ENCODE measurements around the gene IKZF2. TPM values are rescaled to one million over a fixed set of nuclear protein-coding genes. Genes with fewer than 3 reads are reported as not detected.

IKZF2 gene
- polyA plus RNA-seq, 1 experiment: 7.1 TPM

DNA sequence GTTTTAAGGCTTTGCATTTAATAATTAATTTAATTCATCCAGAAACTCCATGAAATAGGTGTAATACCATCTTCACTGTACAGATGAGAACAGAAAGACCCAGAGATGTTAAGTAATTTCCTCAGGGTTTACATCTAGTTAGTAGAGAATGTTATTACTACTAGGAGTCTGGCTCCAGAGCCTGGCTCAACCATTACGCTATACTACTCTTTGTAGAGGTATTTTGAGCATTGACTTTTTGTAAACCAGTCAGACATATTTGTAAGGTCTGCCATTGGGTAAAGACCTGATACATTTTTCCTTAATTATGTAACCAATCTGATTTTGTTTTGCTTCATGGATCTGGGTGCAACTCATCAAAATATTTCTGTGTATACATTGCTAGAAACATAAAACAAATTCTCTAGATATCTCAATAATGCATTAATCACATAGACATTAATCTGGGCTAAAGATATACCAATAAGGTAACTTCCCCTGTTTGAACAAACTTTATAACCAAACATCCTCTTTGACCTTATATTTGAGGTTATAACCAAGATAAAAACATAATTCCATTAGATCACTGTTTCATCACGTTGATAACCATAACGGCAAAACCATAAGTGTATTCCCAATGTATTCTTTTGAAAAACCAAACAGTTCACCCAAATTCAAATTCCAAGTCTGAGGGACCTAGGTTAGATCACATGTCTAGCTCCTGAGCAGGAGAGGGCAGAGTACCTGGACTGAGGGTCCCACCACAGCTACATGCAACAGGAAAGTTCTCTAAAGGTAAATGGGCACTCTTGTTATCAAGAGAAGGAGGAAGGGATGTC is 135.0 kb downstream of the IKZF2 start:
- Histone ChIP-seq H3K27ac (ENCODE audit: low read depth, low read length) (no peak overlapping the region), H3K4me3 (ENCODE audit: low read depth, low read length) (no peak overlapping the region), H3K27me3 (ENCODE audit: control insufficient read depth, insufficient read depth, low read length) (no peaks in the 10 kb centered on the region), H3K9me3 (ENCODE audit: control insufficient read depth, insufficient read depth, low read length) (no peaks in the 10 kb centered on the region)
- ChIA-PET POLR2A (no interaction called here), CTCF (interaction anchor here (0.9 kb wide), 1 partner anchor 238 kb away, joined by 3 read pairs; no protein-coding TSS in a partner anchor)
- TF ChIP-seq, protein P1, sequence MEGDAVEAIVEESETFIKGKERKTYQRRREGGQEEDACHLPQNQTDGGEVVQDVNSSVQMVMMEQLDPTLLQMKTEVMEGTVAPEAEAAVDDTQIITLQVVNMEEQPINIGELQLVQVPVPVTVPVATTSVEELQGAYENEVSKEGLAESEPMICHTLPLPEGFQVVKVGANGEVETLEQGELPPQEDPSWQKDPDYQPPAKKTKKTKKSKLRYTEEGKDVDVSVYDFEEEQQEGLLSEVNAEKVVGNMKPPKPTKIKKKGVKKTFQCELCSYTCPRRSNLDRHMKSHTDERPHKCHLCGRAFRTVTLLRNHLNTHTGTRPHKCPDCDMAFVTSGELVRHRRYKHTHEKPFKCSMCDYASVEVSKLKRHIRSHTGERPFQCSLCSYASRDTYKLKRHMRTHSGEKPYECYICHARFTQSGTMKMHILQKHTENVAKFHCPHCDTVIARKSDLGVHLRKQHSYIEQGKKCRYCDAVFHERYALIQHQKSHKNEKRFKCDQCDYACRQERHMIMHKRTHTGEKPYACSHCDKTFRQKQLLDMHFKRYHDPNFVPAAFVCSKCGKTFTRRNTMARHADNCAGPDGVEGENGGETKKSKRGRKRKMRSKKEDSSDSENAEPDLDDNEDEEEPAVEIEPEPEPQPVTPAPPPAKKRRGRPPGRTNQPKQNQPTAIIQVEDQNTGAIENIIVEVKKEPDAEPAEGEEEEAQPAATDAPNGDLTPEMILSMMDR (IDR thresholded peaks at IDR 0.05; ENCODE audit: low read depth, low read length): no peak
- no peak for DNase-seq (ENCODE audit: low read depth, low spot score)

DNA sequence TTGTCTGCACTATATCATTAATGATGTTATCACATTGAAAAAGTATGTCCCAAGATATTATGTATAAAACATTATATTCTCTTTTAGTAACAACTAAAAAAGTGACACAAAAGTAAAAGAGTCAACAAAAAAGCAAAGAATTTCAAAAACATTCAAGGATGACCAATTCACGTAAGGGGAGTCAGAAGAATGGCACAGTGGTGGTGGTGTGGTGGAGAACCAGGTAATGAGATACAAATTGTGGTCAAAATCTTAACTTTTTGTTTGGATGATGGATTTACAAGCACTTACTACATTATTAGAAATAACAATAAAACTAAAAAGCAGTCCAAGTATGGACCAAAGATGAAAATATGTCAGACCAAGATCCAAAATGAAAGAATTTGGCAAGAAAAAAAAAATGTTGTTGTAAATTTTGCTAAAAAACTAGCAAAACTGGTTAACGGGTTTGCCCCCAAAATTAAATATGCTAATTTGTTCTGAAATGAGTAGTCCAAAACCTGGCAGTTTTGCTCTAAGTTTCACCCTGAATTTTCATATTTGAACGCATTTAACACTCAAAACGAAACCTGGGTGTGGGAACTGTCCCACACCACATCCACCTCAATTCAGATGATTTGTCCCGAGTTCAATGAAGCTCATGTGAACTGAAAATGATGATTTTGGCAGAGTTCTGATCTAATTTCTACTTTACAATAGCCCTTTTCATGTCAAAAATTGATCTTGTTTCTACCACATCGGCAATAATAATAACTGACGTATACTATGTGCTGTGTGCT is 135.8 kb downstream of the IKZF2 start:
- TF ChIP-seq, protein P1 (IDR thresholded peaks at IDR 0.05; ENCODE audit: low read depth, low read length): no peak
- no peaks in the 10 kb centered on the region for H3K27me3 ChIP-seq (ENCODE audit: control insufficient read depth, insufficient read depth, low read length)
- POLR2A ChIA-PET: no interaction called here
- CTCF ChIA-PET: no interaction called here
- no peak overlapping the region for H3K27ac ChIP-seq (ENCODE audit: low read depth, low read length)
- no peak for DNase-seq (ENCODE audit: low read depth, low spot score)
- no peaks in the 10 kb centered on the region for H3K9me3 ChIP-seq (ENCODE audit: control insufficient read depth, insufficient read depth, low read length)
- H3K4me3 ChIP-seq (ENCODE audit: low read depth, low read length): no peak overlapping the region

DNA sequence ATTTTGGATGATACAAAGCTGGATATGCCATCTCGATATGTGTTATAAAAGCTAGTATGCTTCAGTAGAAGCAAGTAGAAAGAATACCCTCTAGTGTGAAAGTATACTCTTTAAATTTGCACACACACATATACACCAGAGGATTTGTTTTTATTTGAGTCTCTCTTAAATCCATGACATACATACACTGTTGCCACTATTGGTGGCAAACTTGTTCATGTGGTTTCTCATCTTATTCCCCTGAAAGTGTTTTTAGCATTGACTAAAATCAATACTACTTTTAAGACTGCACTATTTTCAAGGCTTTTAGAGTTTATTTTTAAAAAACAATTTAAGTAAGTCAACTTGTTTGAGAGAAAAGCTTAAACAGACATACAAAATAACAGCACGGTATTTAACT is 137.4 kb downstream of the IKZF2 start:
- DNase-seq (ENCODE audit: low read depth, low spot score): no peak
- TF ChIP-seq, protein P1 (IDR thresholded peaks at IDR 0.05; ENCODE audit: low read depth, low read length): no peak
- Histone ChIP-seq H3K9me3 (ENCODE audit: control insufficient read depth, insufficient read depth, low read length) (no peaks in the 10 kb centered on the region), H3K27ac (ENCODE audit: low read depth, low read length) (no peak overlapping the region), H3K27me3 (ENCODE audit: control insufficient read depth, insufficient read depth, low read length) (no peaks in the 10 kb centered on the region), H3K4me3 (ENCODE audit: low read depth, low read length) (no peak overlapping the region)
- ChIA-PET POLR2A (no interaction called here), CTCF (no interaction called here)

DNA sequence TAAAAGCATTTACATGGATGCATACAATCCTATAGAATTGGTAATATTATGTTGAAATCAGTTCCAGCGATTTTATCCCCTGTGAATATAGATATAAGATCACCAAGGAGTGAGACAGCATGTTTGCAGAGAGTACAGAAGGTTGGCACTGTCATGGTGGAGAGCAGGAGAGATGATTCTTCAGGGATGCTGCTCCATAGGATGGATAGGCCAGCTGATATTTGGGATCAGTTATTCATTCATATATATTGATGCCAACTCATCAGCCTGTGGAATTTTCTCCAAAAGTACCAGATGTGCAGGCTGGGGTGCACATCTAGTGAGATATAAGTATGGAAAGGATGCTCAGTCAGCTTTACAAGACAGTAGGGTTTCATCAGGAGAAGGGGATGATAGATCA is 139.9 kb downstream of the IKZF2 start:
- CTCF ChIA-PET: no interaction called here
- no peaks in the 10 kb centered on the region for H3K27me3 ChIP-seq (ENCODE audit: control insufficient read depth, insufficient read depth, low read length)
- POLR2A ChIA-PET: no interaction called here
- H3K27ac ChIP-seq (ENCODE audit: low read depth, low read length): no peak overlapping the region
- no peak for DNase-seq (ENCODE audit: low read depth, low spot score)
- TF ChIP-seq, protein P1 (IDR thresholded peaks at IDR 0.05; ENCODE audit: low read depth, low read length): no peak
- H3K4me3 ChIP-seq (ENCODE audit: low read depth, low read length): no peak overlapping the region
- no peaks in the 10 kb centered on the region for H3K9me3 ChIP-seq (ENCODE audit: control insufficient read depth, insufficient read depth, low read length)

Measured in AG04450 (cell line).